Thoracic aorta (tissue), 2 donors: Measurements from ENCODE around the gene JPH3. TPM values are rescaled to one million over a fixed set of nuclear protein-coding genes. Genes with fewer than 3 reads are reported as not detected.

Source experiments
- ATAC-seq: fragments of 150-250 bp; one replicate; pipeline ENCODE4 v1.8.0; 2017; ENCODE audit warnings: low read depth; ENCODE audit not compliant: insufficient number of reproducible peaks, low FRiP score
- DNase-seq: peaks from one replicate; pipeline ENCODE4 v3.0.0-alpha.2; 2020; ENCODE audit warnings: low spot score
- H3K27ac ChIP-seq, 2 donors: fragments of 200-600 bp; sonication (generic); 1 replicate in 1 of 2; 2 replicates in 1 of 2; pipeline ENCODE4 v1.5.1; 2016; ENCODE audit warnings: mild to moderate bottlenecking in 2 of 2, moderate library complexity in 2 of 2
- H3K27me3 ChIP-seq: fragments of 200-600 bp; sonication (generic); replicated peaks from 2 replicates; pipeline ENCODE4 v1.6.0; 2016; ENCODE audit warnings: mild to moderate bottlenecking; ENCODE audit not compliant: insufficient read depth
- H3K36me3 ChIP-seq: fragments of 200-600 bp; sonication (generic); one replicate; pipeline ENCODE4 v1.5.1; 2016
- H3K4me1 ChIP-seq, 2 donors: fragments of 200-600 bp; sonication (generic); 1 replicate in 1 of 2; 2 replicates in 1 of 2; pipeline versions ENCODE4 v1.5.1 to v1.6.0; 2016; ENCODE audit warnings: low read depth in 2 of 2, mild to moderate bottlenecking in 1 of 2; ENCODE audit not compliant: control insufficient read depth in 1 of 2
- H3K4me3 ChIP-seq: fragments of 200-600 bp; sonication (generic); 2 replicates; pipeline ENCODE4 v1.5.1; 2016; ENCODE audit warnings: mild to moderate bottlenecking
- H3K9me3 ChIP-seq: fragments of 200-600 bp; sonication (generic); 2 replicates; pipeline ENCODE4 v1.5.1; 2016
- CTCF ChIP-seq: fragments of 200-600 bp; sonication (generic); IDR thresholded peaks from one replicate; pipeline ENCODE4 v1.5.1; 2019; ENCODE audit warnings: antibody characterized with exemption
- total RNA-seq, 2 donors: library from RNA; depleted of rRNA; stranded (reverse); fragments of >200 nt; gene quantifications; one replicate each; pipeline versions ENCODE4 v1.1.0 to v1.2.3, GENCODE V29; 2016

The JPH3 gene
- total RNA-seq, 2 donors from 2014 or later: not detected

- peaks cover 0 to 7% of the 10 kb centered on the region in 2 donors for H3K4me1 ChIP-seq
- H3K36me3 ChIP-seq: no peaks in the 10 kb centered on the region
- no peak overlapping the region for H3K27ac ChIP-seq
- TF ChIP-seq CTCF: no peak
- H3K9me3 ChIP-seq: no peaks in the 10 kb centered on the region
- ATAC-seq (no peak), DNase-seq (no peak)
- no peak overlapping the region for H3K4me3 ChIP-seq
- H3K27me3 ChIP-seq: no peaks in the 10 kb centered on the region
Measured at GRCh38 chr16:87603684-87604633, 1.7 kb downstream of the JPH3 start.

- Histone ChIP-seq H3K27ac (no peak overlapping the region), H3K4me3 (no peak overlapping the region), H3K4me1 (peaks cover 0 to 7% of the 10 kb centered on the region in 2 donors), H3K36me3 (no peaks in the 10 kb centered on the region), H3K27me3 (no peaks in the 10 kb centered on the region), H3K9me3 (no peaks in the 10 kb centered on the region)
- TF ChIP-seq CTCF: no peak
- DNase-seq (no peak), ATAC-seq (no peak)
Measured at GRCh38 chr16:87604634-87605111, 2.4 kb downstream of the JPH3 start.

GRCh38 chr16:87607223-87607622 is 4.9 kb downstream of the JPH3 start:
- Histone ChIP-seq H3K27ac (no peak overlapping the region), H3K9me3 (no peaks in the 10 kb centered on the region), H3K4me3 (no peak overlapping the region), H3K36me3 (no peaks in the 10 kb centered on the region), H3K27me3 (no peaks in the 10 kb centered on the region), H3K4me1 (peaks cover 0 to 7% of the 10 kb centered on the region in 2 donors)
- no peak for ATAC-seq
- DNase-seq: no peak
- TF ChIP-seq CTCF: no peak

- no peaks in the 10 kb centered on the region for H3K36me3 ChIP-seq
- DNase-seq: no peak
Measured at GRCh38 chr16:87607871-87608270, 5.6 kb downstream of the JPH3 start.

More at GRCh38 chr16:87607871-87608270, 5.6 kb downstream of the JPH3 start:
- H3K27ac ChIP-seq: no peak overlapping the region
- no peak for TF ChIP-seq CTCF
- peaks cover 0 to 6% of the 10 kb centered on the region in 2 donors for H3K4me1 ChIP-seq
- H3K9me3 ChIP-seq: no peaks in the 10 kb centered on the region
- H3K27me3 ChIP-seq: no peaks in the 10 kb centered on the region
- ATAC-seq: no peak
- H3K4me3 ChIP-seq: no peak overlapping the region
